SK-N-SH treated with all-trans-retinoic acid at 6 μM for 48 hours (cell line): Measurements from ENCODE around the gene TBC1D3B.

Experiments
- ATAC-seq: fragments of 200-7000 bp; cut with Tn5 transposase; 3 replicates; pipeline ENCODE4 v1.9.1; 2020; ENCODE audit warnings: mild to moderate bottlenecking, moderate library complexity
- CSDC2 ChIP-seq: fragments of 250-450 bp; sonication (Bioruptor Pico); IDR thresholded peaks from 2 replicates; pipeline ENCODE4 v1.5.0; 2020; ENCODE audit warnings: mild to moderate bottlenecking, moderate library complexity
- ESRRG ChIP-seq: fragments of 250-450 bp; sonication (Bioruptor Pico); IDR thresholded peaks from 2 replicates; pipeline ENCODE4 v1.6.1; 2021; ENCODE audit warnings: mild to moderate bottlenecking
- RARB ChIP-seq: fragments of 250-450 bp; sonication (Bioruptor Pico); IDR thresholded peaks from 2 replicates; pipeline ENCODE4 v1.8.0; 2021; ENCODE audit warnings: mild to moderate bottlenecking, moderate library complexity
- SNAI2 ChIP-seq: fragments of 250-450 bp; sonication (Bioruptor Pico); IDR thresholded peaks from 2 replicates; pipeline ENCODE4 v1.5.0; 2020; ENCODE audit warnings: mild to moderate bottlenecking, moderate library complexity
- TCF4 ChIP-seq: fragments of 250-450 bp; sonication (Bioruptor Pico); IDR thresholded peaks from 2 replicates; pipeline ENCODE4 v1.8.0; 2021; ENCODE audit warnings: mild to moderate bottlenecking, moderate library complexity, borderline replicate concordance
- TOX ChIP-seq: fragments of 250-450 bp; sonication (Bioruptor Pico); IDR thresholded peaks from 2 replicates; pipeline ENCODE4 v1.8.0; 2021; ENCODE audit warnings: mild to moderate bottlenecking, moderate library complexity, borderline replicate concordance
- ZFP3 ChIP-seq: fragments of 250-450 bp; sonication (Bioruptor Pico); IDR thresholded peaks from 2 replicates; pipeline ENCODE4 v1.5.0; 2020; ENCODE audit warnings: mild to moderate bottlenecking, moderate library complexity
- ZNF565 ChIP-seq: fragments of 450-650 bp; formaldehyde crosslinking; conservative IDR thresholded peaks from 2 replicates; pipeline ENCODE4 v1.5.0; 2020; ENCODE audit warnings: low read depth, mild to moderate bottlenecking, moderate library complexity
- ZNF70 ChIP-seq: fragments of 450-650 bp; formaldehyde crosslinking; IDR thresholded peaks from 2 replicates; pipeline ENCODE4 v1.5.0; 2020; ENCODE audit warnings: mild to moderate bottlenecking, moderate library complexity
- TF ChIP-seq, protein P1 (sequence below): fragments of 250-450 bp; sonication (Bioruptor Pico); IDR thresholded peaks from 2 replicates; pipeline ENCODE4 v1.5.1; 2021; ENCODE audit warnings: mild to moderate bottlenecking, moderate library complexity
- TF ChIP-seq, protein P2 (sequence below): fragments of 250-450 bp; sonication (Bioruptor Pico); IDR thresholded peaks from 2 replicates; pipeline ENCODE4 v1.8.0; 2021; ENCODE audit warnings: low read depth, mild to moderate bottlenecking, moderate library complexity, borderline replicate concordance

TBC1D3B gene

DNA sequence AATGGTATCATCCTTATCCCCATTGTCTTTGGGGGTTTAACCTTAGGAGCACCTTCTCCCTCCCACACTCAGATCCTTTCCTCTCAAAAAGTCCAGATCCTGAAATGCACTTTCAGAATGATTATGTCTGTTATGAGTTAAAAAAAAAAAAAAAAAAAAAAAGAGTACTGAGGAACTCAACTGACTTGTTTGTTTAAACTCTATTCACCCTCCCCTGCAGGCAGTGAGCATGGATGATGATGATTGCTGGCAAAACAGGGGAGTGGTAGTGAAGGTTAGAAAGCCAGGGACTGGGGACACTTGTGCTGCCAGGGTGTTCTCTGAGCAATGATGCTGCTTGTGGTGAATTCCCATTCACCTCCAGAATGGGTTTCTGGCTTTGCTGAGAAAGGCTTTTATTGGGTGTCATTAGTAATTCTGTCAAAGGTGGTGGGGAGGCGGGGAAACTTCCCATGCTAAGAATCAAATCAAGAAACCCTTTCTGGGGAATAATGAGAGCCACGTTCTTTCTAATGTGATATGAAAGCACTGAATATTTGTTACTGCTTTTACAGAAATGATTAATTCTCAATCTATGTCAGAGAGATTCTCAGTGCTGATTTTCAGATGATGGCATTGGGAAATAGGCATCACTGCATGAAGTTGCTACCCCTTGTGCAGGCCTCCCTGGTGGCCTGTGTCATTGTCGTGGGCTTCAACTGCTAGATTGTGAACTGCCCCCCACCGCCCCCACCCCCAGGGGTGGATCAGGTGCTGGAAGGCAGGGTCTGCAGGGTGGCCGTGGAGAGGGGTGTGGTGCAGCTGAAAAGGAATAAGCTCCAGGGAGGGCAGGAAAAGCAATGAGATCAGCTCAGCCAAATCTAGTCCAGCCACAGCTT, 58.7 kb downstream of the TBC1D3B start:
- TF ChIP-seq, protein P1, sequence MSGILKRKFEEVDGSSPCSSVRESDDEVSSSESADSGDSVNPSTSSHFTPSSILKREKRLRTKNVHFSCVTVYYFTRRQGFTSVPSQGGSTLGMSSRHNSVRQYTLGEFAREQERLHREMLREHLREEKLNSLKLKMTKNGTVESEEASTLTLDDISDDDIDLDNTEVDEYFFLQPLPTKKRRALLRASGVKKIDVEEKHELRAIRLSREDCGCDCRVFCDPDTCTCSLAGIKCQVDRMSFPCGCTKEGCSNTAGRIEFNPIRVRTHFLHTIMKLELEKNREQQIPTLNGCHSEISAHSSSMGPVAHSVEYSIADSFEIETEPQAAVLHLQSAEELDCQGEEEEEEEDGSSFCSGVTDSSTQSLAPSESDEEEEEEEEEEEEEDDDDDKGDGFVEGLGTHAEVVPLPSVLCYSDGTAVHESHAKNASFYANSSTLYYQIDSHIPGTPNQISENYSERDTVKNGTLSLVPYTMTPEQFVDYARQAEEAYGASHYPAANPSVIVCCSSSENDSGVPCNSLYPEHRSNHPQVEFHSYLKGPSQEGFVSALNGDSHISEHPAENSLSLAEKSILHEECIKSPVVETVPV (CRISPR knock-in tag), result no peak
- TF ChIP-seq TOX (no peak), SNAI2 (CRISPR knock-in tag) (no peak), TCF4 (no peak), CSDC2 (CRISPR knock-in tag) (no peak), ZFP3 (no peak), RARB (no peak), ZNF70 (CRISPR knock-in tag) (no peak), ESRRG (no peak), ZNF565 (CRISPR knock-in tag) (no peak)
- TF ChIP-seq, protein P2, sequence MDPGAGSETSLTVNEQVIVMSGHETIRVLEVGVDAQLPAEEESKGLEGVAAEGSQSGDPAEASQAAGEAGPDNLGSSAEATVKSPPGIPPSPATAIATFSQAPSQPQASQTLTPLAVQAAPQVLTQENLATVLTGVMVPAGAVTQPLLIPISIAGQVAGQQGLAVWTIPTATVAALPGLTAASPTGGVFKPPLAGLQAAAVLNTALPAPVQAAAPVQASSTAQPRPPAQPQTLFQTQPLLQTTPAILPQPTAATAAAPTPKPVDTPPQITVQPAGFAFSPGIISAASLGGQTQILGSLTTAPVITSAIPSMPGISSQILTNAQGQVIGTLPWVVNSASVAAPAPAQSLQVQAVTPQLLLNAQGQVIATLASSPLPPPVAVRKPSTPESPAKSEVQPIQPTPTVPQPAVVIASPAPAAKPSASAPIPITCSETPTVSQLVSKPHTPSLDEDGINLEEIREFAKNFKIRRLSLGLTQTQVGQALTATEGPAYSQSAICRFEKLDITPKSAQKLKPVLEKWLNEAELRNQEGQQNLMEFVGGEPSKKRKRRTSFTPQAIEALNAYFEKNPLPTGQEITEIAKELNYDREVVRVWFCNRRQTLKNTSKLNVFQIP (CRISPR knock-in tag), result no peak
- ATAC-seq, result no peak
